NCI-H1105 treated with DMSO at 0.1 percent for 48 hours (cell line): ENCODE data around the gene CACNA1I.
A peak's percentile ranks its signal among the peaks of the same experiment; 100 is the strongest.

ENCODE experiments used
- DNase-seq: peaks from one replicate; lab custom pipeline; 2025; lab: John Stamatoyannopoulos, UW

Gene CACNA1I

DNA sequence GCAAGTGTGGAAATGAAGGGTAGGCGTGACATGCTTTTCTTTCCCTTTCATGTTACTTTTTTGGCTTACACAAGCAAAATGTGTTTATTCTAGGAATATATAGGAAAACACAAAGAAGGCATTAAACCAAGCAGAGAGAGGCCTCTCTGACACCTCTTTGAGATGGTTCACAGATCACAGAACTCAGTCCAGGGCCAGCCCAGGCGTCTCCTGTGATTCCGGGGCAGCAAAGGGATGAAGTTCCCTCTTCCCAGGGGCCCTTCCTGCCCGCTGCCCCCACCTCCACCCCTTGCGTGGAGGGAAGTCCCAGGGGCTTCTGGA lies 78.0 kb downstream of the CACNA1I start:
- DNase-seq: no peak

DNA sequence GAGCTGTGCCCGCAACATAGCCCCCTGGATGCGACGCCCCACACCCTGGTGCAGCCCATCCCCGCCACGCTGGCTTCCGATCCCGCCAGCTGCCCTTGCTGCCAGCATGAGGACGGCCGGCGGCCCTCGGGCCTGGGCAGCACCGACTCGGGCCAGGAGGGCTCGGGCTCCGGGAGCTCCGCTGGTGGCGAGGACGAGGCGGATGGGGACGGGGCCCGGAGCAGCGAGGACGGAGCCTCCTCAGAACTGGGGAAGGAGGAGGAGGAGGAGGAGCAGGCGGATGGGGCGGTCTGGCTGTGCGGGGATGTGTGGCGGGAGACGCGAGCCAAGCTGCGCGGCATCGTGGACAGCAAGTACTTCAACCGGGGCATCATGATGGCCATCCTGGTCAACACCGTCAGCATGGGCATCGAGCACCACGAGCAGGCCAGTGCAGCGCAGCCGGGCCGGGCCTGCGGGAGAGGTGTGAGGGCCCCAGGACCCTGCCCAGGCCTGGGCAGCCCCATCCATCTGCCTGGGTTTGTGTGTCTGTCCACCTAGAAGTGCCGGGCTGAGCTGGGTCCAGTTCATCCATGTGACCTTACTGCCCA lies 79.0 kb downstream of the CACNA1I start:
- no peak for DNase-seq

DNA sequence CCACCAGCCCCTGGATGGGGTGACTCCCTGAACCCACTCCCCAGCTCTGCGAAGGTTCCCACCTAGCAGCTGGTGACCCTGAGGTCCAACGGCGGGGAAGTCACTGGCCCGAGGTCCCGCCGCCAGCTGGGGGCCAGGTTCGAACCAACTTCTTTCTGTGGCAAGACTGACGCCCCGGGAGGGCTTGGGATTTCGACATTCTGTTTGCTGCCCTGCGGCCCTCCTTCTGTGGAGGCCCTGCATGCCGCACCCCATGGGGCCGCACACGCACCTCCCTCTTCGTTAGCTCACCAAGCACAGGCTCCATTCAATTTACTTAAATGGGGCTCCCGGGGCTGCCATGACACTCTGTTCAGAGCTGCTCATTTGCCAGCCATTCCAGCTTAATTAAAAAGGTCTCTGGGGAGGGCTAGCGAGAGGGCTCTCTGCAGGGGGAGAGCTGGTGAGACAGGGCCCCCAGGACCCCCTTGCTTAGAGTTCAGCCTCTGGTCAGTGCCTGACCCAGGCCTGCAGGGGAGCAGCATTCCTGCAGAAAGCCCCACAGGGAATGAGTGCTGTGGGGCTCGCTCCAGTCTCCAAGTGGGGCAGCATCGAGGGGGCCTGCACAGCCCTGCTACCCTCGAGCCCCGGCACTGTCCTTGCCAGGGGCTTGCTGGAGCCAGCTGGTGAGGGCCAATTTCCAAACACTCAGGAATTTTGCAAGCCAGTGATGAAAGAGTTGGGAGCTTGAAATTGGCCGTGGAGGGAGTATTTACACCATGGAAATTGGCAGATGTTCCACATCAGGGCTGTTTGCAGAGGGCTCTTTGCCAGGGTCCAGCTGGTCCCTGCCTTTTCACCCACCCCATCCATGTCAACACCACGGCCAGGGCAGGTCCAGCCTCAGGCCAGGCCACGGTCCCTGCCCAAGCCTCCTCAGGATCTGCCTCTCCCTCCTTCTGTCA lies 80.8 kb downstream of the CACNA1I start:
- DNase-seq: no peak

DNA sequence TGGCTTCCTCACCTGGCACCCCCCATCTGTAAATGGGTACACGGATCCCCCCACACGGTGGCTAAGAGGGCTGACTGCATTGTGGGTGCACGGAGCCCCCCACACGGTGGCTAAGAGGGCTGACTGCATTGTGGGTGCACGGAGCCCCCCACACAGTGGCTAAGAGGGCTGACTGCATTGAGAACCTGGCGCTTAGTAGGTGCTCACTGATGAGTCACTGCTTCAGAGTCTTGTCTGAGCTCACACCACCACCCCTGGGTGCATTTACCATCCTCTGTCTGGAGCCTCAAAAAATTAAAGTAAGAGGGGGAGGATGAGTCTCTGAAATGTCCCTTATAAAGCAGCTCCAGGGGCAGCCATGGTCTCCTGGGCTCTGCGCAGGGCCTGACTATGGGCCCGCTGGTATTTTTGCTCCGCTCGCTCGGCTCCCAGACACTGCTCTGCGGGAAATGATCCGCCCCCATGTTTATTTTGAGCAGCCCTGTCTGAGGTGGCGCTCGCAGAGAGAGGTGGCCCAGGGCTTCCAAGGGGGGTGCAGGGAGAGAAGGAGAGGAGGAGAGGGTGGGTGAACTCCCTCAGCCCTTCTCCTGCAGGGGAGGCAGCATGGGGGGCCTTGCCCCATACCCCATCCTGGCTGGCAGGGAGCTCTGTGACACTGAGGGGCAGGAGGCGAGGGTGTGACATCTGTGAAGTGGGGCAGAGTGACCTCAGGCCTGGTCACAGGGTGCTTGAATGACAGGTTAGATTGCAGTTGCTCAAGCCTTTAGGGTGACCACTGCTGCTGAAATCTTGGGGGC lies 82.6 kb downstream of the CACNA1I start:
- DNase-seq: no peak

DNA sequence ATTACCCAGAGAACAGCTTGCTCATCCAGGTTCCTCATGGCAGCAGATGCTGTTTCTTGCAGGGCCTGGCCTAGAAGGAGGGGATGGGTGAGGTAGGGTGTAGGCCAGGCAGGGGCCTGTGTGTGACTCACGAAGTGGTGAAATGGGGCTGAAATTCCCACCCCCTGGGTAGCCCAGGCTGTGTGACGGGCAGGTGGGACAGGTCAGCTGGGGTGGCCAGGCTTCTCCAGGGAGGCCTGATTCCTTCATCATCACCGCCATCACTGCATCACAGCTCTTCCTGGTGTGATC lies 83.2 kb downstream of the CACNA1I start:
- no peak for DNase-seq

DNA sequence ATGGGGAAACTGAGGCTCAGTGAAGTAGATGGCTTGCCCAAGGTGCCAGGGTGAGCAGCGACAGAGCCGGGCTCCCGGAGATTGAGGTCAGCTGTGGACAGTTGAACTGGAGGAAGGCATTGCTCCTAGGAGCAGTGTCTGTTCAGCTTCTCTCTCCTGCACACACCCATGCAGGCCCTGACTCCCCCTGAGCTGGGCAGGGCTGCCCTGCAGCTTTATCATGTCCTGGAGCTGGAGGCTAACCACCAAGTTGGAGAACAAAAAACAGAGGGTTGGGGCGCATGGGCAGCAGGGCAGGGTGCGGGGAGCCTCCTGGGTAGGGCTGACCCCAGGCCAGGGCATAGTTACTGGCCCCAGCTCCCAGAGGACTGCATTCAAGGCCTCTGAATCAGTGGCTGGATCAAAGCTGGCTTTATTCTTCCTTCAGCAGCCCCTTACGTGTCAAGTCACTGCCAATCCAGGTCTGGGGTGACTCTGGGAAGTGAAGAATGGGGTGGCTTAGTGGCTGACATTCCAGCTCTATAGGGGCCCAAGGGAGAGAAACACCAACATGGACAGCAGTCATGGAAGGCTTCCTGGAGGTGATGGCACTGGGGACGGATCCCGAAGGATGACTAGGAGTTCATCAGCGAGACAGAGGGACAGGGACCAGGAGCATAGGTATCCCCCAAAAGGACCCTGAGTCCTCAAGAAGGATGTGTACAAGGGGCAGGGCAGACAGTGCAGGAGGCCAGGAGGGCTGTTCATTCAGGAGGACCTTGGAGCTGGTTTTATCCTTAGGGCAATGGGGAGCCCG lies 83.8 kb downstream of the CACNA1I start:
- DNase-seq: no peak

DNA sequence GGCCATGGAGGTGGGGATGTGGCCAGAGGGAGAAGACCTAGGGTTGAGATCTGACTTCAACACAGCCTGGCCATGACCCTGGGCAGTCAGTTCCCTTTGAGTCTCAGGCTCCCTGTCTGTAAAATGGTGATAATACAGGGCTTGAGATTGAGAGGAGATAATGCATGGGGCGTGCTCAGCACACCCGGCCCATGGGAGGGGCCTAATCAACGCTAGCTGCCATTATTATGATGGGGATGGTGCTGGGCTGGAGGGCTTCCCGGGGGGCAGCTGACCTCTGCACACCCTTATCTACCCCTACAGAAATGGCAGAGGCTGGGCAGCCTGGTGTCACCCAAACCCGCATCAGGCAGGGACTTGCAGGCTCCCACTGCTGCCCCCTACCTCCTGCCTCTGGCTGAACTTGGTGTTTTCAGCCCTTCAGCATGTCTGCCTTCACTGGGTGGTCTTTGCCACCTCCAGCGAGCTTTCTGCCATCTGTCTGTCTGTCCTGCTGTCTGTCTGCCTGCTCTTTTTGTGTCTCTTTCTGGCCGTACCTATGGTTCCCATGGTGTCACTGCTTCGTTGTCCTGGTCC lies 84.5 kb downstream of the CACNA1I start:
- no peak for DNase-seq

DNA sequence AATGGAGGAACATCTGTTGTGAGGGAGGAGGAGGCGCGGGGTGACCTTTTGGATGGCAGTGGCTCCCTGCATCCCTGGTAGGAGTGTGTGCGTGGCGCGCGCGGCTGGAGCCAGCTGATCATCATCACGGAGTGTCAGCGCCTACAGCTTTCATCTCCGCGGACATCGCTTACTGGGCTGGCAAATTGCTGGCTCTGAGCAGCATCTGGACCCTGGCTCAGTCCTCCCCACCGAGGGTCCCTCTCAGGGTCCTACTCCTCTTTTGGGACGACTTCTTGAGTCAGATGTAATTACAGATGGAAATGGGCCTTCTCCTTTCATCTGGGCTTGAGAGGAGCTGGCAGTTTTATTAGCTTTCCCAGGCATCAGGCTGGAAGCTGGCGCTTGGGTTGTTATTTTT lies 85.3 kb downstream of the CACNA1I start:
- peak; percentile 9 for DNase-seq

DNA sequence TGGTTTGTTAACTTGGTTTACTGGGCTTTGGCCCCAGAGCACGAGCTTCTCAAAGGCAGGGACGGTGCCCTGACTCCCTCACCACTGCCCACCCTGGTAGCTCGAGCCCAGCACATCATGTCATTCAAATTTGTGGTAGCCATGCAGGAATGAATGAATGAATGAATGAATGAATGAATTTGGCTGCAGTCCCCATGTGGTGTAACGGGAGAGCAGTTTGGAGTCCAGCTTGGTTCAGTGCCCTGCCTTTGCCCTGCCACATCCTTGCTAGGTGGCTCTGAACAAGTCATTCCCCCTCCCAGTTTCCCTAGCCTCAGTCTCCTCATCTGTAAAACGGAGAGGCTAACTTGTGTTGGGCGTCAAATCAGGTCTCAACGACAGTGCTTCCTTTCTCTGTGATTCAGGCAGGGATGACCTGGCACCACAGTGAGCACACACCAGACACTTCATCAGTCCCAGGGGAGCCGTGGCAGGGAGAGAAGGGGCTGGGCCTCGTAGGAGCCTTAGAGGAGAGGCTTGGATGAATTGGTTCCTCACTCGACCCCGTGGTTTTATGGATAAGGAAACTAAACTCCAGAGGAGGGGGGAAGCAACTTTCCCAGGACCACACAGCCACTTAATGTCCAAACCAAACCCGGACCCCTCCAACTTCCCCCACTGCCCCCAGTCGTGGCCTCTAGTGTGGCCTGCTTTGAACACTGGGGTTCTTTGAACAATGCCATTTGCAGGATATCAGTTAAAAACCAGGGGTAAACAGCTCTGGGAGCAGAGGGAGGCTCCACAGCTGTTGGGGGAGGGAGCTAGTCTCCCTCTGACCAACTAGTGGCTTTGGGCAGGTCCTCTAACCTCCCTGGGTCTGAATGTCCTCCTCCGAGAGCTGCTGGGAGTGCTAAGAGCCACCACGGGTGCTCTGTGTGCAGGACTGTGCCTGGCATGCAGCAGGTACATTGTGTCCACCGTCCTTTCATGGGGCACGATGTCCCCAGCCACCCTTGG lies 86.2 kb downstream of the CACNA1I start:
- no peak for DNase-seq

DNA sequence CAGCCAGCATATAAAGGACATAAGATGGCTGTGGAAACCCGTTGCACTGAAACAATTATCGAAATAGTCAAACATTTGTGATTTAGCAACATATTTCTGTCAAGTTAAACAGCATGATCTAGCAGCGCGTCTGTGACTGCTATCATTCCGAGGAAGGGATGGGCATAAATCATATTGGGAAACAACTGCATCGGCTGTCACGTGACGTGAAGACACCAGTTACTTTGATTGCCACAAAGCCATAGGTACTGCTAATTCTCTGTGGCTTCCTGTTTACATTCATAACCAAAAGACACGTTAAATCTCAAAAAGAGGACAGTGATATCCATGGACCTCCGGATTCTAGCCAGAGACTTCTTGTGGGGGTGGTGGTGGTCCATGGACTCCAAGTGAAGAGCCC lies 87.8 kb downstream of the CACNA1I start:
- no peak for DNase-seq

DNA sequence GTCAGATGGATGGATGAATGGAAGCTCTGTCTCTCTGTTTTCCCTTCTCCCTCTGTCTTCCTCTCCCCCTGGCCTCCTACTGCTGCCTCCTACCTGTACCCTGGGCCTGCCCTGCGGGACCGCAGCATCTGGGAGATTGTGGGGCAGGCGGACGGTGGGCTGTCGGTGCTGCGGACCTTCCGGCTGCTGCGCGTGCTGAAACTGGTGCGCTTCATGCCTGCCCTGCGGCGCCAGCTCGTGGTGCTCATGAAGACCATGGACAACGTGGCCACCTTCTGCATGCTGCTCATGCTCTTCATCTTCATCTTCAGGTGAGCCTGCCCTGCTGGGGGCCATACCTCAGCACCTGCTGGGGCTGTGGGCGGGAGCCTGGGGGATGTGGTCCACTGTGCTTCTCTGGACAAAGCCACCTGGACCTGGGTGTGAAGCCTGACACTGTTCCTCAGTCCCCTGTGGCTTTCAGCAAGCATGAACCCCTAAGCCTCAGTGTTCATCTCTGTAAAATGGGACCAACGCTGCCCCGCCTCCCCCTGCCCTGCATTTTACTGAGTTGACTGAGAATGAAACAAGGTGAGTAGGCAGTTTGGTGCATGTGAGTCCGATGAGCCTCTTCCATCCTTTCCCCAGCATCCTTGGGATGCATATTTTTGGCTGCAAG lies 88.4 kb downstream of the CACNA1I start:
- DNase-seq: no peak

DNA sequence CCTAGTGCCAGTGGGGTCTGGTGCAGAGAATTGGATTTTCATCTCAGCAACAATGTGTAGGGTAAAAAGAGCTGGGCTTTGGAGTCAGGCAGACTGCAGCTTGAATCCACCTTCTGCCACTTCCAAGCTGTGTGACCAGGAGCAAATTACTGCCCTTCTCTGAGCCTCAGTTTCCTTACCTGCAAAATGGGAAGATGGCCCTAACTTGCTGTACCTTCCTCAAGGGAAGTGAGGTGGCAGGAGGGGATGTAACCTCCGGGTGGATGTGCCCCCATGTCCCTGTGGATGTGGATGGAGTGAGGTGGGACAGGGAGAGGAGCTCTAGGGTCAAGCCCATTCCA lies 90.9 kb downstream of the CACNA1I start:
- no peak for DNase-seq

DNA sequence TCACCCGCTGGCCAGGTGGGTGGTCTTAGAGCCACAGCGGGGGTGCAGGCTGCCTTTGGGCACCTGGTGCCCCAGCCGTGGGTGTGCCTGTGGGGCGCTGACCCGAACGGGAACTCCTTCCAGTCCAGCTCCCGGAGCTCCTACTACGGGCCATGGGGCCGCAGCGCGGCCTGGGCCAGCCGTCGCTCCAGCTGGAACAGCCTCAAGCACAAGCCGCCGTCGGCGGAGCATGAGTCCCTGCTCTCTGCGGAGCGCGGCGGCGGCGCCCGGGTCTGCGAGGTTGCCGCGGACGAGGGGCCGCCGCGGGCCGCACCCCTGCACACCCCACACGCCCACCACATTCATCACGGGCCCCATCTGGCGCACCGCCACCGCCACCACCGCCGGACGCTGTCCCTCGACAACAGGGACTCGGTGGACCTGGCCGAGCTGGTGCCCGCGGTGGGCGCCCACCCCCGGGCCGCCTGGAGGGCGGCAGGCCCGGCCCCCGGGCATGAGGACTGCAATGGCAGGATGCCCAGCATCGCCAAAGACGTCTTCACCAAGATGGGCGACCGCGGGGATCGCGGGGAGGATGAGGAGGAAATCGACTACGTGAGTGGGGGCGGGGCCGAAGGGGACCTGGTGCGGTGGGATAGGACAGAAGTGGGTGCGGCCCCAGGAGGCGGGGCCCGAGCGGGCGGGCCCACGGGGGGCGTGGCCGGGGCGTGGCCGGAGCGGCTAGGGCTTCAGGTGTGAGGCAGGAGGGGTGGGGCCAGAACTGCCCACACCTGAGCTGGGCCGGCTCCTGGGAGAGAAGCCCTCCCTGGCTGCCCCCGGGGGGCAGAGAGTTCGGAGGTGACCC lies 91.5 kb downstream of the CACNA1I start:
- peak; percentile 70 for DNase-seq

DNA sequence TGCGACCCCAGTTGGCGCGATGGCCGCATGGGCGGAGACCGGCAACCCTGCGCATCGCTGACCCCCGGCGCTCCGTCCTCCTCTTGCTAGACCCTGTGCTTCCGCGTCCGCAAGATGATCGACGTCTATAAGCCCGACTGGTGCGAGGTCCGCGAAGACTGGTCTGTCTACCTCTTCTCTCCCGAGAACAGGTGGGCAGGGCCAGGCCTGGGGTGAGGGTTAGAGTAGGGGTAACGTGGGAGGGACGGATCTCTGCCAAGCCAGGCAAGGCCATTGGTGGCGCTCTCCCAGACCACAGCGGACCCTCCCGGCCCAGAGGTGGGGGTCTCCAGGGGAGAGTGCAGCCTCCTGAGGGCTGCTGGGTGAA lies 92.1 kb downstream of the CACNA1I start:
- DNase-seq: peak; percentile 37

DNA sequence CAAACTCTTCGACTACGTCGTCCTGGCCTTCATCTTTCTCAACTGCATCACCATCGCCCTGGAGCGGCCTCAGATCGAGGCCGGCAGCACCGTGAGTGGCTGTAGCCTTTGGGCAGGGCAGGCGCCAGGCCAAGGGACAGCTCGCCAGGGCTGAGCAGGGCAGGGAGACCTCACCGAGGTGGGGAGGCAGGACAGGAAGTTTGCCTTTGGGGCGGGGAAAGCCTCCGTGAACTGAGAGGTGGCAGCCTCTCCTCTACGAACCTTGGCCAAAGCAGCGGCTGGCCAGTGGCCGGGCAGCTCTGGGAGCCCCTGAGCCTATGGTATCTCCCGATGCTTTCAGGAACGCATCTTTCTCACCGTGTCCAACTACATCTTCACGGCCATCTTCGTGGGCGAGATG lies 93.2 kb downstream of the CACNA1I start:
- DNase-seq: no peak

DNA sequence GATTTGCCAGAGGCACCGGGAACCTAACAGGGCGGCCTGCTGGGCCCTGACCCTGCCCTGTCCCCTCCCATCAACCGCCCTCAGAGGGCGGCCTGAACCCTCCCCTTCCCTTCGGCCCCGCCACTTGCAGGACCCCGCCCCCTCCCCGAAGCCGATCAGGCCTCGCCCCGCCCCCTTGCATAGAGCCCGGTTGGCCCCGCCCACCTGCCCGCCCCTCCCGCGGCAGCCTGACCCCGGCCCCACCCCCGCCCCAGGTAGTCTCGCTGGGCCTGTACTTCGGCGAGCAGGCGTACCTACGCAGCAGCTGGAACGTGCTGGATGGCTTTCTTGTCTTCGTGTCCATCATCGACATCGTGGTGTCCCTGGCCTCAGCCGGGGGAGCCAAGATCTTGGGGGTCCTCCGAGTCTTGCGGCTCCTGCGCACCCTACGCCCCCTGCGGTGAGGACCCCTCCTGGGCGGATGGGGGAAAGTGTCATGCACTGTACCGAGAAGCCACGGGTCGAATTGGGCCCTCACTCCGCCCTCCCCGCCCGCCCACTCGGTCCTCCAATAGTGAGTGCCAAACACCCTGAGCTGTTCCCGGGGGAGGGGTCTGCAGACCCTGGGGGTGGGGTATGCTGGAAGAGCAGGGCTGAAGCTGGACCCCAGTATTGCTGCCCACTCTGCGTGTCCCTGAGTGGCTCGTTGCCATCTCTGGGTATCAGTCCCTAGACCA lies 94.1 kb downstream of the CACNA1I start:
- DNase-seq: no peak

DNA sequence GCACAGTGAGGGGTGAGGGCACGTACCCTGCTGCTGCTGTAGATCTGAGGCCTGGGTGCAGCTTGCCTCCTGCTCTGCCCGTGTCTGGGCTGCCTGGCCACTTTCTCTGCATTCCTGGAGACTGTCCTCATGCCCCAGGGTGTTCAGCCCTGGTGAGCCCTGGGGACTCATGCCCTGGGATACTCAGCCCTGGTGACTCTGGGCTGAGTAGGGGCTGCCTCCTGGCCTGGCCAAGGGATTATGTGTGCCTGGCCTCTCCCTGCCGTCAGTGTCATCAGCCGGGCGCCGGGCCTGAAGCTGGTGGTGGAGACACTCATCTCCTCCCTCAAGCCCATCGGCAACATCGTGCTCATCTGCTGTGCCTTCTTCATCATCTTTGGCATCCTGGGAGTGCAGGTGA lies 94.7 kb downstream of the CACNA1I start:
- DNase-seq: no peak

DNA sequence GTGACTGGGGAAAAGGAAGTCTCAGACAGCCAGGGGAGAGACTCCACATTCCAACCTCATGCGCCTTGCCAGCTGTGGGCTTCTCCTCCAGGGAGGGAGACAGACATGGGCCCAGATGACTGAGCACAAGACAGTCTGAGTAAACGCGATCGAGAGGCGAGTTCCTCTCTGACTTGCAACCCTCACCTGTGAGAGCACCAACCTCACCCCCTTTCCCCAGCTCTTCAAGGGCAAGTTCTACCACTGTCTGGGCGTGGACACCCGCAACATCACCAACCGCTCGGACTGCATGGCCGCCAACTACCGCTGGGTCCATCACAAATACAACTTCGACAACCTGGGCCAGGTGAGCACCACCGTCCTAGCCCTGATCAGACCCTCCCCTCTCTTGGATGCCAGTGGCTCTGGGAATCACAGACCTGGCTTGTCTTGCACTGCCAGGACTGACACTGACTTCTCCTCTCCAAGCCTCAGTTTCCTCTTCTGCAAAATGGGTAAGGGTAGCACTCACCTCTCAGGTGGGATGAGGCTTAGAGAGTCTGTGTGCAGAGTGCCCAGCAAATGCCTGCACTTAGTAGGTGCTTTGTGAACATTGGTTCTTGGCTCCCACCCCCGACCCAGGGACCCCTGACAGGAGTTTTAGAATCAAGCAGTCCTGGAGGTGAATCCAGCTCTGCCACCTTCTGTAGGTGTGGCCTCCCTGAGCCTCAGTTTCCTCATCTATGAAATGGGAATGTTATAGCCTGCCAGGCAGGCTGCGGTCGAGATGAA lies 95.3 kb downstream of the CACNA1I start:
- DNase-seq: no peak
